ENCODE data around the gene G3BP2. TPM values are rescaled to one million over a fixed set of nuclear protein-coding genes. Genes with fewer than 3 reads are reported as not detected.

G3BP2 gene
- total and polyA plus RNA-seq, 7 experiments from 2014 or later = 115 to 299 (median 164) TPM

DNA sequence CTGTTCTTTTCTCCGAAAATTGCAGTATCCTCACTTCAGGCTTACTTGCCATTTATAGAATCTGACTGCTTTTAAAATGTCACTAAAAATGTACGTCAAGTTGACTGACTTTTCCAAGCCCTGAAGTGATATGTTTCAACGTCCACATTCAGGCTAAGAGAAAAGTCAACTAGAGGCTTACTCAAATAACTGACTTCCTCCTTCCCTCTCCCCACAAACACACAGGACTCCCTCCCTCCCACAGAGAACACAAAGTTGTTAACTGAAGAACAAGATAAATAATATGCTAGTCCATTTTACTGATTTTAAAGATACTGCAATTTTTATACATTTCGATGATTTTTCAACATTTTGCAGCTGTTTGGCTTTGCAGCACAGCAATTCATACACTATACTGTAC lies 29.1 kb downstream of the G3BP2 start:
- H3K4me3 Mint-ChIP-seq = no peak overlapping the region
- POLR2A ChIA-PET = interaction anchor here (0.7 to 0.8 kb wide), 3 partner anchors 15 to 28 kb away, joined by 3 read pairs; no protein-coding TSS in a partner anchor
- peaks cover 10 to 48% (median 34%) of the 10 kb centered on the region in 3 experiments for H3K36me3 ChIP-seq (ENCODE audit: control insufficient read depth in 2 of 3, insufficient read depth in 3 of 3, low read length in 3 of 3)

GRCh38 chr4:75643651-75644050 lies 29.6 kb downstream of the G3BP2 start:
- H3K27ac Mint-ChIP-seq = peak overlapping the region in 5 of 9 donors; percentile 1 to 57 (median 6)
- DNase-seq (no peak), ATAC-seq (no peak)
- Histone ChIP-seq H3K4me1 (ENCODE audit: control insufficient read depth in 2 of 2, insufficient read depth in 2 of 2, low read length in 2 of 2) (no peaks in the 10 kb centered on the region), H3K27ac (ENCODE audit: low read depth, low read length) (no peak overlapping the region), H3K27me3 (ENCODE audit: control insufficient read depth in 2 of 2, insufficient read depth in 2 of 2, low read length in 2 of 2) (no peaks in the 10 kb centered on the region), H3K4me3 (ENCODE audit: low read length) (no peak overlapping the region), H3K9me3 (ENCODE audit: control insufficient read depth in 2 of 3, low read length in 3 of 3) (no peaks in the 10 kb centered on the region), H3K36me3 (ENCODE audit: control insufficient read depth in 2 of 3, insufficient read depth in 3 of 3, low read length in 3 of 3) (peaks cover 10 to 46% (median 34%) of the 10 kb centered on the region in 3 experiments)
- H3K27me3 Mint-ChIP-seq = no peaks in the 10 kb centered on the region
- ChIA-PET CTCF (no interaction called here), POLR2A (interaction anchor here (0.7 to 0.8 kb wide), 3 partner anchors 15 to 28 kb away, joined by 3 read pairs; no protein-coding TSS in a partner anchor)
- H3K36me3 Mint-ChIP-seq = peaks cover 5 to 50% (median 38%) of the 10 kb centered on the region in 5 donors
- intact Hi-C loops (cut with micrococcal nuclease) = no loop called here
- H3K4me1 Mint-ChIP-seq = peaks cover 0 to 14% (median 10%) of the 10 kb centered on the region in 7 donors
- no peaks in the 10 kb centered on the region for H3K9me3 Mint-ChIP-seq
- H3K4me3 Mint-ChIP-seq = no peak overlapping the region

More for the DNA sequence above, 29.1 kb downstream of the G3BP2 start:
- Histone ChIP-seq H3K9me3 (ENCODE audit: control insufficient read depth in 2 of 3, low read length in 3 of 3) (no peaks in the 10 kb centered on the region), H3K4me1 (ENCODE audit: control insufficient read depth in 2 of 2, insufficient read depth in 2 of 2, low read length in 2 of 2) (no peaks in the 10 kb centered on the region), H3K27me3 (ENCODE audit: control insufficient read depth in 2 of 2, insufficient read depth in 2 of 2, low read length in 2 of 2) (no peaks in the 10 kb centered on the region), H3K27ac (ENCODE audit: low read depth, low read length) (no peak overlapping the region), H3K4me3 (ENCODE audit: low read length) (no peak overlapping the region)
- H3K36me3 Mint-ChIP-seq = peaks cover 5 to 50% (median 34%) of the 10 kb centered on the region in 5 donors
- ATAC-seq (no peak), DNase-seq (no peak)
- peaks cover 0 to 14% (median 10%) of the 10 kb centered on the region in 7 donors for H3K4me1 Mint-ChIP-seq
- H3K27ac Mint-ChIP-seq = peak overlapping the region in 5 of 9 donors; percentile 1 to 57 (median 4)
- intact Hi-C loops (cut with micrococcal nuclease) = no loop called here
- CTCF ChIA-PET = no interaction called here
- no peaks in the 10 kb centered on the region for H3K27me3 Mint-ChIP-seq
- no peaks in the 10 kb centered on the region for H3K9me3 Mint-ChIP-seq

DNA sequence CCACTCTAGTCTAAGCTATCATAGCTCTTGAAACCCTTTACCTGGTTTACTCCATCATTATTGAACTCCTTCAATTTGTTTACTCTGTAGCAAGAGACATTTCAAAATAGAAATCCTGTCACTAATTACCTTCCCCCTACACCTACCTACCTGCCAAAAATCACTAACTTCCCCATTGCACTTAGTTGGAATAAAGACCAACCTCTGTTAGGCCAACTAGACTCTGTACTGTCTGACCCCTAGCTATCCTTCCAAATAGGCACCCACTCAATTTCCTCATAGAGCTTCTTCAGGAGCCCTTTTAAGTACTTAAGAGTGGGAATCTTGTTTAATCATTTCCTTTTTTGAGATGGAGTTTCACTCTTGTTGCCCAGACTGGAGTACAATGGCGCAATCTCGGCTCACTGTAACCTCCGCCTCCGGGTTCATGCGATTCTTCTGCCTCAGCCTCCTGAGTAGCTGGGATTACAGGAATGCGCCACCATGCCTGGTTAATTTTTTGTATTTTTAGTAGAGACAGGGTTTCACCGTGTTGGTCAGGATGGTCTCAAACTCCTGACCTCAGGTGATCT lies 34.0 kb downstream of the G3BP2 start:
- intact Hi-C loops (cut with micrococcal nuclease) = loop anchor here (1.0 to 10.0 kb wide), 3 partner anchors 9 to 576 kb away; partner anchors contain the start of genes CDKL2 (in 1 of the 2) and SCARB2 (in 1 of the 2)
- POLR2A ChIA-PET = interaction anchor here (0.6 kb wide), 1 partner anchor 43 kb away, joined by 3 read pairs; no protein-coding TSS in a partner anchor
- Mint-ChIP-seq H3K9me3 (no peaks in the 10 kb centered on the region), H3K27ac (peak overlapping the region in 5 of 9 donors; percentile 3 to 68 (median 9)), H3K36me3 (peaks cover 0 to 20% (median 15%) of the 10 kb centered on the region in 5 donors), H3K4me3 (no peak overlapping the region), H3K27me3 (no peaks in the 10 kb centered on the region), H3K4me1 (peaks cover 0 to 8% (median 4%) of the 10 kb centered on the region in 7 donors)
- Histone ChIP-seq H3K4me1 (ENCODE audit: control insufficient read depth in 2 of 2, insufficient read depth in 2 of 2, low read length in 2 of 2) (no peaks in the 10 kb centered on the region), H3K4me3 (ENCODE audit: low read length) (no peak overlapping the region), H3K9me3 (ENCODE audit: control insufficient read depth in 2 of 3, low read length in 3 of 3) (no peaks in the 10 kb centered on the region), H3K27ac (ENCODE audit: low read depth, low read length) (no peak overlapping the region), H3K27me3 (ENCODE audit: control insufficient read depth in 2 of 2, insufficient read depth in 2 of 2, low read length in 2 of 2) (no peaks in the 10 kb centered on the region), H3K36me3 (ENCODE audit: control insufficient read depth in 2 of 3, insufficient read depth in 3 of 3, low read length in 3 of 3) (peaks cover 0 to 2% (median 0%) of the 10 kb centered on the region in 3 experiments)
- no peak for ATAC-seq
- CTCF ChIA-PET = no interaction called here
- DNase-seq = no peak

- Histone ChIP-seq H3K27me3 (ENCODE audit: control insufficient read depth in 2 of 2, insufficient read depth in 2 of 2, low read length in 2 of 2) (no peaks in the 10 kb centered on the region), H3K36me3 (ENCODE audit: control insufficient read depth in 2 of 3, insufficient read depth in 3 of 3, low read length in 3 of 3) (no peaks in the 10 kb centered on the region), H3K27ac (ENCODE audit: low read depth, low read length) (no peak overlapping the region), H3K9me3 (ENCODE audit: control insufficient read depth in 2 of 3, low read length in 3 of 3) (no peaks in the 10 kb centered on the region), H3K4me1 (ENCODE audit: control insufficient read depth in 2 of 2, insufficient read depth in 2 of 2, low read length in 2 of 2) (no peaks in the 10 kb centered on the region), H3K4me3 (ENCODE audit: low read length) (no peak overlapping the region)
- ChIA-PET CTCF (no interaction called here), POLR2A (no interaction called here)
- Mint-ChIP-seq H3K27me3 (no peaks in the 10 kb centered on the region), H3K4me3 (no peak overlapping the region), H3K9me3 (no peaks in the 10 kb centered on the region), H3K36me3 (peaks cover 0 to 14% (median 7%) of the 10 kb centered on the region in 5 donors), H3K4me1 (peaks cover 0 to 6% (median 2%) of the 10 kb centered on the region in 7 donors), H3K27ac (peak overlapping the region in 3 of 9 donors; percentile 32 to 46 (median 43))
- DNase-seq (no peak), ATAC-seq (no peak)
- intact Hi-C loops (cut with micrococcal nuclease) = loop anchor here in 1 of 2 donors (10.0 kb wide), 2 partner anchors 207 to 577 kb away; partner anchors contain the start of gene SCARB2
These were observed 35.4 kb downstream of the G3BP2 start for GRCh38 chr4:75637827-75638226.

DNA sequence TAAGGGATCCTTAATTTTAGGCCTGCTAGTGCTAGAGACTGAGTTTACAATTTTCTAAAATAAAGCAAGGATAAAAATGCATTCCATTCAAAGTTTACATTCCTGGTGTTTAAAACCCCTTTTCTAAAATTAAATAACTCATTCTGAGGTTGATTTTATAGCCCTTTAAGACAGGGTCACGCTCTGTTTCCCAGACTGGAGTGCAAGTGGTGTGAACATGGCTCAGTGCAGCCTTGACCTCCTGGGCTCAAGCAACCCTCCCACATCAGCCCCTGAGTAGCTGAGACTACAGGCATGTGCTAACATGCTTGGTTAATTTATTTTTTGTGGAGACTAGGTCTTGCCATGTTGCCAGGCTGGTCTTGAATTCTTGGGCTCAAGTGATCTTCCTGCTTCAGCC lies 36.0 kb downstream of the G3BP2 start:
- Mint-ChIP-seq H3K9me3 (no peaks in the 10 kb centered on the region), H3K27ac (no peak overlapping the region), H3K27me3 (no peaks in the 10 kb centered on the region), H3K4me1 (peaks cover 0 to 6% (median 0%) of the 10 kb centered on the region in 7 donors), H3K36me3 (peaks cover 0 to 12% (median 7%) of the 10 kb centered on the region in 5 donors), H3K4me3 (no peak overlapping the region)
- POLR2A ChIA-PET = interaction anchor here (0.6 to 1.7 kb wide), 2 partner anchors 33 to 87 kb away, joined by 4 to 6 read pairs; no protein-coding TSS in a partner anchor
- ATAC-seq (no peak), DNase-seq (no peak)
- Histone ChIP-seq H3K9me3 (ENCODE audit: control insufficient read depth in 2 of 3, low read length in 3 of 3) (no peaks in the 10 kb centered on the region), H3K4me1 (ENCODE audit: control insufficient read depth in 2 of 2, insufficient read depth in 2 of 2, low read length in 2 of 2) (no peaks in the 10 kb centered on the region), H3K27ac (ENCODE audit: low read depth, low read length) (no peak overlapping the region), H3K4me3 (ENCODE audit: low read length) (no peak overlapping the region), H3K36me3 (ENCODE audit: control insufficient read depth in 2 of 3, insufficient read depth in 3 of 3, low read length in 3 of 3) (no peaks in the 10 kb centered on the region), H3K27me3 (ENCODE audit: control insufficient read depth in 2 of 2, insufficient read depth in 2 of 2, low read length in 2 of 2) (no peaks in the 10 kb centered on the region)
- intact Hi-C loops (cut with micrococcal nuclease) = loop anchor here in 1 of 2 donors (10.0 kb wide), 2 partner anchors 208 to 578 kb away; partner anchors contain the start of gene SCARB2
- CTCF ChIA-PET = interaction anchor here (0.7 kb wide), 1 partner anchor 8 kb away, joined by 4 read pairs; no protein-coding TSS in a partner anchor

GRCh38 chr4:75634951-75635350 lies 38.3 kb downstream of the G3BP2 start:
- no peak overlapping the region for H3K4me3 ChIP-seq (ENCODE audit: low read length)
- intact Hi-C loops (cut with micrococcal nuclease) = loop anchor here (5.0 to 10.0 kb wide), 3 partner anchors 210 to 1522 kb away; partner anchors contain the start of genes CCNG2 (in 1 of the 2) and SCARB2 (in 1 of the 2)
- peaks cover 0 to 5% of the 10 kb centered on the region in 2 donors for H3K4me1 ChIP-seq (ENCODE audit: control insufficient read depth in 2 of 2, insufficient read depth in 2 of 2, low read length in 2 of 2)
- H3K27me3 Mint-ChIP-seq = no peaks in the 10 kb centered on the region
- no peak overlapping the region for H3K27ac ChIP-seq (ENCODE audit: low read depth, low read length)
- H3K9me3 Mint-ChIP-seq = no peaks in the 10 kb centered on the region
- no peaks in the 10 kb centered on the region for H3K36me3 ChIP-seq (ENCODE audit: control insufficient read depth in 2 of 3, insufficient read depth in 3 of 3, low read length in 3 of 3)
- no peaks in the 10 kb centered on the region for H3K9me3 ChIP-seq (ENCODE audit: control insufficient read depth in 2 of 3, low read length in 3 of 3)
- no peaks in the 10 kb centered on the region for H3K27me3 ChIP-seq (ENCODE audit: control insufficient read depth in 2 of 2, insufficient read depth in 2 of 2, low read length in 2 of 2)
- ChIA-PET POLR2A (no interaction called here), CTCF (no interaction called here)
- H3K27ac Mint-ChIP-seq = no peak overlapping the region
- DNase-seq (no peak), ATAC-seq (no peak)
- peaks cover 0 to 10% (median 4%) of the 10 kb centered on the region in 5 donors for H3K36me3 Mint-ChIP-seq
- no peak overlapping the region for H3K4me3 Mint-ChIP-seq
- peaks cover 6 to 13% (median 12%) of the 10 kb centered on the region in 7 donors for H3K4me1 Mint-ChIP-seq
